Immature natural killer cell (primary cell): ENCODE data around the gene LRRC61. TPM values are rescaled to one million over a fixed set of nuclear protein-coding genes. Genes with fewer than 3 reads are reported as not detected.
"Not testable (repeated sequence)": the region's sequence is repeated elsewhere in the genome, so short reads cannot be mapped to it uniquely, and the experiment has no call there.

Experiments
- DNase-seq, 3 donors: peaks; one replicate each; pipeline ENCODE4 v3.0.0; 2022; ENCODE audit warnings: mixed read lengths in 1 of 3
- H3K27ac Mint-ChIP-seq, 6 donors: one replicate each; pipeline ENCODE4 v1.8.0; 2020; ENCODE audit warnings: mixed read lengths in 6 of 6, mild to moderate bottlenecking in 5 of 6, inconsistent platforms in 4 of 6, moderate library complexity in 3 of 6
- H3K27me3 Mint-ChIP-seq, 3 donors: one replicate each; pipeline ENCODE4 v1.8.0; 2020 to 2021; ENCODE audit warnings: low read depth in 3 of 3, mild to moderate bottlenecking in 3 of 3, mixed read lengths in 3 of 3, moderate library complexity in 3 of 3, inconsistent platforms in 1 of 3
- H3K36me3 Mint-ChIP-seq, 3 donors: one replicate each; pipeline ENCODE4 v1.8.0; 2020; ENCODE audit warnings: mixed read lengths in 3 of 3, inconsistent platforms in 2 of 3, mild to moderate bottlenecking in 2 of 3
- H3K4me1 Mint-ChIP-seq, 2 donors: one replicate each; pipeline ENCODE4 v1.8.0; 2020; ENCODE audit warnings: inconsistent platforms in 2 of 2, mild to moderate bottlenecking in 2 of 2, mixed read lengths in 2 of 2, moderate library complexity in 1 of 2
- H3K4me3 Mint-ChIP-seq, 5 donors: one replicate each; pipeline ENCODE4 v1.8.0; 2020; ENCODE audit warnings: mild to moderate bottlenecking in 5 of 5, mixed read lengths in 5 of 5, inconsistent platforms in 3 of 5, moderate library complexity in 3 of 5
- H3K9me3 Mint-ChIP-seq, 6 donors: one replicate each; pipeline ENCODE4 v1.8.0; 2020; ENCODE audit warnings: mild to moderate bottlenecking in 6 of 6, mixed read lengths in 6 of 6, inconsistent platforms in 4 of 6, moderate library complexity in 3 of 6
- polyA plus RNA-seq, 3 donors: library from polyadenylated mRNA; unstranded; fragments of 300-500 nt; fragmentation: Illumina TruSeq; gene quantifications; one replicate each; pipeline ENCODE4 v1.2.3, GENCODE V29; 2021

Gene LRRC61
- polyA plus RNA-seq, 3 donors from 2014 or later, result 19.4 to 26.6 (median 20.6) TPM

DNA sequence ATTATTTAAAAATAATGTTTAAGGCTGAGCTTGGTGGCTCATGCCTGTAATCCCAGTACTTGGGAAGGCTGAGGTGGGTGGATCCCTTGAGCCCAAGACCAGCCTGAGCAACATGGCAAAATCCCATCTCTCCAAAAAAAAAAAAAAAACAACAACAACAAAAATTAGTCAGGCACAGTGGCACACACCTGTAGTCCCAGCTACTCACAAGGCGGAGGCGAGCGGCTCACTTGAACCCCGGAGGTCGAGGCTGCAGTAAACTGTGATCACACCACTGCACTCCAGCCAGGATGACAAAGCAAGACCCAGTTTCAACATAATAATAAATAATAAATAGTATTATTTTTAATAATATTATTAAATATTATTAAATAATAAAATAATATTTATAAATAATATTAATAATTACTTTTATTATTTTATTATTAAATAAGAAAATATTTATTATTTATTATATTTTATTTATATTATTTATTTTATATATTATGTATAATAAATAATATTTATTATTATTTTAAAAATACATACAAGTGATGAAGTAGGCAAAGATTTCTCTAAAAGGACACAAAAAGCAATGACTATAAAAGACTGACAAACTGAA is 8.4 kb upstream of the LRRC61 start:
- Mint-ChIP-seq H3K9me3 (no peaks in the 10 kb centered on the region), H3K27me3 (peaks cover 0 to 2% (median 0%) of the 10 kb centered on the region in 3 donors), H3K4me3 (no peak overlapping the region), H3K36me3 (peaks cover 0 to 18% (median 7%) of the 10 kb centered on the region in 3 donors), H3K27ac (no peak overlapping the region), H3K4me1 (no peaks in the 10 kb centered on the region)
- no peak for DNase-seq

DNA sequence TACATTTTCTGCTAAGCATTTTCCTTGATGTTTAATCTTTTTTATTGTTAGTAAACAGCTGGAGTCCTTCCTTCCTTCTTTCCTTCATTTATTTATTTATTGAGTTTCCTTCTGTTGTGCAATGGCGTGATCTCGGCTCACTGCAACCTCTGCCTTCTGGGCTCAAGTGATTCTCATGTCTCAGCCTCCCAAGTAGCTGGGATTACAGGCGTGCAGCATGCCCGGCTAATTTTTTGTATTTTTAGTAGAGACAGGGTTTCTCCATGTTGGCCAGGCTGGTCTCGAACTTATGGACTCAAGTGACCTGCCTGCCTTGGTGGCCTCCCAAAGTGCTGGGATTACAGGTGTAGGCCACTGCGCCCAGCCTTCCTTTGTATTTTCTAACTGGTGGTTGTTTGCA is 6.2 kb upstream of the LRRC61 start:
- H3K27ac Mint-ChIP-seq, H3K4me1 Mint-ChIP-seq, H3K4me3 Mint-ChIP-seq, H3K9me3 Mint-ChIP-seq, H3K27me3 Mint-ChIP-seq, DNase-seq: not testable (repeated sequence)
- H3K36me3 Mint-ChIP-seq, result peaks cover 0 to 18% (median 11%) of the 10 kb centered on the region in 3 donors

- peaks cover 0 to 21% (median 11%) of the 10 kb centered on the region in 3 donors for H3K36me3 Mint-ChIP-seq
- peaks cover 12 to 13% of the 10 kb centered on the region in 2 donors for H3K4me1 Mint-ChIP-seq
- H3K4me3 Mint-ChIP-seq, result no peak overlapping the region
- no peak overlapping the region for H3K27ac Mint-ChIP-seq
- H3K9me3 Mint-ChIP-seq, result no peaks in the 10 kb centered on the region
- no peak for DNase-seq
- peaks cover 0 to 2% (median 0%) of the 10 kb centered on the region in 3 donors for H3K27me3 Mint-ChIP-seq
Observed at GRCh38 chr7:150317748-150318444, 5.3 kb upstream of the LRRC61 start.

- Mint-ChIP-seq H3K27ac (peak overlapping the region in 5 of 6 donors; percentile 93 to 95 (median 93)), H3K27me3 (peaks cover 2% of the 10 kb centered on the region in 3 donors), H3K4me3 (peak overlapping the region; percentile 93 to 98 (median 96)), H3K36me3 (peaks cover 4 to 19% (median 11%) of the 10 kb centered on the region in 3 donors), H3K9me3 (no peaks in the 10 kb centered on the region), H3K4me1 (peaks cover 31 to 34% of the 10 kb centered on the region in 2 donors)
- DNase-seq, result no peak
Observed at GRCh38 chr7:150321788-150322113, 1.4 kb upstream of the LRRC61 start.

DNA sequence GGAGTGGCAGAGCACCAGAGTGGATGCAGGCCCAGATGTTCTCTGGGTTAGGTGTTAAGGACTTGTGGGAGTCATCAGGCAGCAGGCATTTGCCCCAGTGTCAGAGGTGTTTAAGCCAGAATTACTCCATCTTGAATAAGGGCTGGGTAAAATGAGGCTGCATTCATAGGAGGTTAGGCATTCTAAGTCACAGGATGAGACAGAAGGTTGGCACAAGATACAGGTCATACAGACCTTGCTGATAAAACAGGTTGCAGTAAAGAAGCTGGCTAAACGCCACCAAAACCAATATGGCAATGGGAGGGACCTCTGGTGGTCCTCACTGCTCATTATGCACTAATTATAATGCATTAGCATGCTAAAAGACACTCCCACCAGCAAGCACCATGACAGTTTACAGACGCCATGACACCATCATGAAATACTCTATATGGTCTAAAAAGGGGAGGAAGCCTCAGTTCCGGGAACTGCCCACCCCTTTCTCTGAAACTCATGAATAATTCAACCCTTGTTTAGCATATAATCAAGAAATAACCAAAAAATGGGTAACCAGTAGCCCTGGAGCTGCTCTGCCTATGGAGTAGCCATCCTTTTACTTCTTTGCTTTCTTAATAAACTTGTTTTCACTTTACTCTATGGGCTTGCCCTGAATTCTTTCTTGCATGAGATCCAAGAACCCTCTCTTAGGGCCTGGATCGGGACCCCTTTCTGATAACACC is 882 bp upstream of the LRRC61 start:
- DNase-seq, result peak; percentile 22 to 47 (median 24)
- peak overlapping the region; percentile 93 to 98 (median 96) for H3K4me3 Mint-ChIP-seq
- peaks cover 2% of the 10 kb centered on the region in 3 donors for H3K27me3 Mint-ChIP-seq
- H3K36me3 Mint-ChIP-seq, result peaks cover 10 to 18% (median 16%) of the 10 kb centered on the region in 3 donors
- H3K27ac Mint-ChIP-seq, result peak overlapping the region; percentile 91 to 95 (median 93)
- H3K9me3 Mint-ChIP-seq, result no peaks in the 10 kb centered on the region
- peaks cover 31 to 34% of the 10 kb centered on the region in 2 donors for H3K4me1 Mint-ChIP-seq

DNA sequence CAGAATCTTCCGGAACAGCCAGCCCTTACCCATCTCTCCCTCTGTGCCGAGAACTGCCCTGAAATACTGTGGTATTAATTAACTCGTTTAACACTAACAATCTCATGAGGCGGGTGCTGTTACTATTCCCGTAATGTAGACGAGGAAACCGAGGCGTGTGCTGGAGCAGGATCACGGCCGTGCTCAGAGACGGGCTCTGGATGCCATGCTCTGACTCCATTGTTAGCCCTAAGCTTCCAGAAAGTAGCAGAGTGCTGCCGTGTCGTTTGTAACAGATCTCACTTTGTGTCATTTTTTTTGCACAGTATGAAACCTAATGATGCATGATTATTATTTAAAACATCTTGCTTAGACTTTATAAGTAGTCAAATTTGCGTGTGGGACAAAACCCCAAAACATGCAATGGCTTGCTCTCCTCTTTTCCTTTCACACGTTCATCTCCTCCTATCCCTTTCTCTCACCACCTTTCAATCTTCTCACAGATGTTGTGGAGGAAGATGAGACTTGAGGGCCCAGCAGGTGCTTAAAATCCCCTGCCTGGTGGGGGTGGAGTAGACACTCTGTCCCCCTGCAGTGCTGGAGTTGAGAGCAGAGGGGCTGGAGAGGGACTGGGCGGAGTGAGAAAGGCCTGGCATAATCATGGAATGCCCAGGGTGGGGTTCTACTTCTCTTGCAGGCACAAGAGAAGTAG is 672 bp downstream of the LRRC61 start:
- Mint-ChIP-seq H3K9me3 (no peaks in the 10 kb centered on the region), H3K4me1 (peaks cover 31 to 34% of the 10 kb centered on the region in 2 donors), H3K36me3 (peaks cover 12 to 20% (median 19%) of the 10 kb centered on the region in 3 donors), H3K4me3 (peak overlapping the region; percentile 96 to 99 (median 97)), H3K27me3 (peaks cover 0 to 2% (median 2%) of the 10 kb centered on the region in 3 donors), H3K27ac (peak overlapping the region; percentile 85 to 98 (median 98))
- DNase-seq, result no peak

DNA sequence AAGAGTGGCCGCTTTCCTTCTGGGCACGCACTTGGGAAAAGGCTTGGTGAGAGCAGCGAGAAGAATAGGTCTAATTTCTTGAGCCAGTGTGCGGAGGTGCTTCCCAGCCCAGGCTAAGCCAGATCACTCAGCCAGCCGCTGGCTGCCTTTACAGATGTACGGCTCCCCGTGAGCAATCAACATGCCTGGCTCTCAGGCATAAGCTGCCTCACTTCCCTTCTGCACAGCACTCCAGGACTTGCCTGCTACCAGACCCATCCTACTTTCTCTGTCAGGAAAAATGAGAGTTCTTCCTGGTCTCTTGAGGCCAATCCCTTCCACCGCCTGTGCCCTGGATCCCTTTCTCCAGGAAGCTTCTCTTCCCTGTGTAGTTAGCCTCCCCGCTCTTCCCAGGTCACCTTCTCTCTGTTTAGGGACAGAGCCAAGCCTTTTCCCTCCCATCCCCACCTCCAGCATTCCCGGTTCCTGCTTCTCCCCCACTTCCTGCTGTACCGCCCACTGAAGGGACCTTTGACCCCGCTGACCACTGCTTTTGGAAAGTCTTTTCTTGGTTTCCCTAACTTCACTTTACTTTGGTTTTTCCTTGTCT is 1.3 kb downstream of the LRRC61 start:
- Mint-ChIP-seq H3K27ac (peak overlapping the region; percentile 85 to 98 (median 98)), H3K9me3 (no peaks in the 10 kb centered on the region), H3K36me3 (peaks cover 16 to 25% (median 24%) of the 10 kb centered on the region in 3 donors), H3K4me3 (peak overlapping the region; percentile 96 to 99 (median 97)), H3K4me1 (peaks cover 31 to 34% of the 10 kb centered on the region in 2 donors), H3K27me3 (peaks cover 0 to 2% (median 2%) of the 10 kb centered on the region in 3 donors)
- DNase-seq, result no peak

DNA sequence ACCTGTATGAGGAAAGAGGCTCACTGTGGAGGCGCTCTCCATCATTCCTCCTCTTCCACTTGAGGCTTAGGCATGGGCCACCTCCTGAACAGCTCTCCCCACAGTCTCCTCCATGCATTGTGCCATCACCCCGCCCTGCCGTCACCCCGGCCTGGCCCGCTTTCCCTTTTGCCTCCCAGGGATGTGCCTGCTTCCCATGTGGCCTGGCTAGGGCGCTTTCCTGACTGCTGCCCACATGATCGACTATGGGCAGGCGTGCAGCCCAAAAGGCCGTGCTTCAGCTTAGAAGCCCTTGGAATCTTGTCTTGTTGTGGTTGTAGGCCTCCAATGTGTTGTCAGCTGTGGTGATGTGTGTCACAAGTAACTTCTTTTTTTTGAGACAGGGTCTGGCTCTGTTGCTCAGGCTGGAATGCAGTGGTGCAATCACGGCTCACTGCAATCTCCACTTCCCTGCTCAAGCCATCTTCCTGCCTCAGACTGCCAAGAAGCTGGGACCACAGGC is 2.0 kb downstream of the LRRC61 start:
- Mint-ChIP-seq H3K27me3 (peaks cover 0 to 2% (median 2%) of the 10 kb centered on the region in 3 donors), H3K4me1 (peaks cover 31 to 34% of the 10 kb centered on the region in 2 donors), H3K4me3 (peak overlapping the region in 4 of 5 donors; percentile 96 to 99 (median 98)), H3K27ac (peak overlapping the region in 5 of 6 donors; percentile 76 to 98 (median 98)), H3K36me3 (peaks cover 16 to 24% (median 21%) of the 10 kb centered on the region in 3 donors), H3K9me3 (no peaks in the 10 kb centered on the region)
- DNase-seq, result no peak

GRCh38 chr7:150325901-150326300 is 2.7 kb downstream of the LRRC61 start:
- H3K4me1 Mint-ChIP-seq, result peaks cover 31 to 34% of the 10 kb centered on the region in 2 donors
- H3K4me3 Mint-ChIP-seq, result no peak overlapping the region
- H3K27me3 Mint-ChIP-seq, result peaks cover 0 to 2% (median 2%) of the 10 kb centered on the region in 3 donors
- H3K27ac Mint-ChIP-seq, result peak overlapping the region in 3 of 6 donors; percentile 14 to 62 (median 56)
- no peaks in the 10 kb centered on the region for H3K9me3 Mint-ChIP-seq
- DNase-seq, result no peak
- peaks cover 16 to 24% (median 21%) of the 10 kb centered on the region in 3 donors for H3K36me3 Mint-ChIP-seq

DNA sequence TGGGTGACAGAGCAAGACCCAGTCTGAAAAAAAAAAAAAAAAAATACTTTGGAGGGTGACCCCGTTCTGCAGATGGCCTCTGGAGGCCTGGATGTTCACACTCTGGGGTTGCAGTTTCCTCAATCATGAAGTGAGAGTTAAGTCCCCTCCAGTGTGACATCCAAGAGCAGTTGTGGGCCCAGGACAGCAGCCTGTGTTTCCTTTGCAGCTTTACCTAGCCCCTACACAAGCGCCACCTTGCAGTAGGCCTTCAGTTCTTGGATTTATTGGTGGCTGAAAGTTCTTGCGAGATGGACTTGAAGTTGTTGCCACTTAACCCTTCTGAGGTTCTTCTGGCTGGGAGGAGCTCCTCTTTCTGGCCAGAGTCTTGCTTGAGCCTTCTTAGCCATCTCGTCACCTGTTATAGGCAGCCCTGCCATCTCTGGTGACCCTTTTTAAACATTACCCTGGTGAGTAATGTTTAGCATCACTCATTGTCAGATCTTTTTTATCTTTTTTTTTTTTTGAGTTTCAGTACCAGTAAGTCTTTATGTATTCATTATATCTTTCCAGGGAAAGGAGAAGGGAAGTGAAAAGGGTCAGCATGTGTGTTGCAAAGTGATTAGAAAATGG is 3.6 kb downstream of the LRRC61 start:
- peaks cover 0 to 2% (median 2%) of the 10 kb centered on the region in 3 donors for H3K27me3 Mint-ChIP-seq
- peaks cover 16 to 28% (median 24%) of the 10 kb centered on the region in 3 donors for H3K36me3 Mint-ChIP-seq
- no peak overlapping the region for H3K4me3 Mint-ChIP-seq
- peak overlapping the region in 2 of 6 donors; percentile 26 to 47 for H3K27ac Mint-ChIP-seq
- no peaks in the 10 kb centered on the region for H3K9me3 Mint-ChIP-seq
- no peak for DNase-seq
- H3K4me1 Mint-ChIP-seq, result peaks cover 30 to 32% of the 10 kb centered on the region in 2 donors

- peak overlapping the region in 1 of 6 donors; percentile 9 for H3K27ac Mint-ChIP-seq
- peaks cover 25 to 27% of the 10 kb centered on the region in 2 donors for H3K4me1 Mint-ChIP-seq
- peaks cover 0 to 2% (median 2%) of the 10 kb centered on the region in 3 donors for H3K27me3 Mint-ChIP-seq
- H3K36me3 Mint-ChIP-seq, result peaks cover 16 to 28% (median 24%) of the 10 kb centered on the region in 3 donors
- H3K9me3 Mint-ChIP-seq, result no peaks in the 10 kb centered on the region
- DNase-seq, result no peak
- no peak overlapping the region for H3K4me3 Mint-ChIP-seq
Observed at GRCh38 chr7:150327308-150327707, 4.2 kb downstream of the LRRC61 start.

GRCh38 chr7:150329331-150330120 is 6.4 kb downstream of the LRRC61 start:
- Mint-ChIP-seq H3K4me3 (no peak overlapping the region), H3K36me3 (peaks cover 12 to 30% (median 24%) of the 10 kb centered on the region in 3 donors), H3K4me1 (peaks cover 8% of the 10 kb centered on the region in 2 donors), H3K9me3 (no peaks in the 10 kb centered on the region), H3K27ac (peak overlapping the region in 1 of 6 donors; percentile 71), H3K27me3 (peaks cover 0 to 2% (median 0%) of the 10 kb centered on the region in 3 donors)
- no peak for DNase-seq
